Measurements from ENCODE around the gene RTP2. TPM values are rescaled to one million over a fixed set of nuclear protein-coding genes. Genes with fewer than 3 reads are reported as not detected.

The RTP2 gene
- total and polyA plus RNA-seq, 2 donors (not counting 1 experiment from before 2014, with no cell fraction given) = not detected

DNA sequence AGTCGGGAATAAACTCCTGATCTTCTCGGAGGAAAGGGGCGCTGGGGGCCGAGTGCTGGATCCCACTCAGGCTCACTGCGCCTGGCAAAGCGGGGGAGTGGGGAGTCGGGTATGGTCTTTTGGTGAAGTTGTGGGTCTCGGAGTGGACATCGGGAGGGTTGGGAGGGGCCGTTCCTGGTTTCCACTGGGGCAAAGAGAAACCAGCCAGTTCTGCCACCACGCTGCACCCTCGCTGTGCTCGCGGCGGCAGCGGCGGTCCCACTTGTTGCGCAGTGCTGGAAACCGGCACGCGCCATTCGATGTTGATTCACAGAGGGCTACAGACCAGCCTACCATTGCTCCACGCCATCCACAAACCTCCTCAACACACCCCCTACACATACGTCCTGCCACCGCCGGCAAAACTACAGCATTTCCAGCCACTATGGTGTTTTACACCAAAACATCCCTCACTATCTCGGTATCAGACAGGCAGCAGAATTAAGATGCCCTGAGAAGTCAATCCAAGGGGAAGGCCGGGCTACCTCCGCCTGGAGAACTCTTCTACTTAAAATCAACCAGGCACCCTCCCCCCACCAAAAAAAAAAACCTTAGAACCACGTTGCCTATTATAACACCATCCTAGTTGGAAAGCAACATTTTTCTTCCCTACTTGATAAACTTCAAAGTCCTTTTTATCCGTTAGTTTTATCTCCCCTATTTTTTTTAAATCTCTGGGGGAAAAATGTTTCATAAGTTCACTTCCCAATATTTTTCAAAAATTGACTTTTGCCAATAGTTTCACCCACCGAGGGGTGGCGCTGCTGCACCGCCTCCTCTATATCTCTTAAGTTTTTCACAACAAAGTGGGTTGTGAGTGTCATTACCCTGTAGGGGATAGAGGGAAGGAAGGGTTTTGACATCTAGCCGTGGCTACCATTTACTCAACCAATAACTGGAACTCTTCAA lies 39.3 kb upstream of the RTP2 start:
- POLR2A ChIA-PET = interaction anchor here (0.7 to 1.7 kb wide), 2 partner anchors 1139 to 1213 kb away, joined by 5 to 16 read pairs; no protein-coding TSS in a partner anchor
- H3K27ac Mint-ChIP-seq = peak overlapping the region; percentile 86
- peak overlapping the region; percentile 93 for H3K9ac ChIP-seq (ENCODE audit: low read length)
- under 1% methylated on average over 30 of the region's 35 CpGs for WGBS (ENCODE audit: insufficient coverage)
- H3K4me1 Mint-ChIP-seq = peaks cover 70% of the 10 kb centered on the region
- no peaks in the 10 kb centered on the region for H3K9me3 ChIP-seq (ENCODE audit: control extremely low read depth in 1 of 3, control insufficient read depth in 2 of 3, insufficient read depth in 1 of 3, low read length in 2 of 3)
- H3K79me2 ChIP-seq (ENCODE audit: control insufficient read depth, insufficient read depth, low read length) = peaks cover 63% of the 10 kb centered on the region
- H3K27me3 ChIP-seq (replicated peaks in 1 of 4; ENCODE audit: control extremely low read depth in 1 of 4, control insufficient read depth in 3 of 4, insufficient read depth in 4 of 4, low read length in 3 of 4) = no peaks in the 10 kb centered on the region
- H3K4me3 Mint-ChIP-seq = peak overlapping the region; percentile 97
- ATAC-seq (ENCODE audit: low read depth) (peak; percentile 10), DNase-seq (peak; percentile 85)
- TF ChIP-seq, protein P1, sequence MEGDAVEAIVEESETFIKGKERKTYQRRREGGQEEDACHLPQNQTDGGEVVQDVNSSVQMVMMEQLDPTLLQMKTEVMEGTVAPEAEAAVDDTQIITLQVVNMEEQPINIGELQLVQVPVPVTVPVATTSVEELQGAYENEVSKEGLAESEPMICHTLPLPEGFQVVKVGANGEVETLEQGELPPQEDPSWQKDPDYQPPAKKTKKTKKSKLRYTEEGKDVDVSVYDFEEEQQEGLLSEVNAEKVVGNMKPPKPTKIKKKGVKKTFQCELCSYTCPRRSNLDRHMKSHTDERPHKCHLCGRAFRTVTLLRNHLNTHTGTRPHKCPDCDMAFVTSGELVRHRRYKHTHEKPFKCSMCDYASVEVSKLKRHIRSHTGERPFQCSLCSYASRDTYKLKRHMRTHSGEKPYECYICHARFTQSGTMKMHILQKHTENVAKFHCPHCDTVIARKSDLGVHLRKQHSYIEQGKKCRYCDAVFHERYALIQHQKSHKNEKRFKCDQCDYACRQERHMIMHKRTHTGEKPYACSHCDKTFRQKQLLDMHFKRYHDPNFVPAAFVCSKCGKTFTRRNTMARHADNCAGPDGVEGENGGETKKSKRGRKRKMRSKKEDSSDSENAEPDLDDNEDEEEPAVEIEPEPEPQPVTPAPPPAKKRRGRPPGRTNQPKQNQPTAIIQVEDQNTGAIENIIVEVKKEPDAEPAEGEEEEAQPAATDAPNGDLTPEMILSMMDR (IDR thresholded peaks at IDR 0.05) = peak; percentile 99
- TF ChIP-seq EZH2 (IDR thresholded peaks at IDR 0.05; ENCODE audit: borderline replicate concordance, insufficient read depth, low read depth, low read length, poor library complexity, severe bottlenecking) = no peak
- H3K27me3 Mint-ChIP-seq = no peaks in the 10 kb centered on the region
- intact Hi-C loops (cut with micrococcal nuclease) = loop anchor here (1.0 to 10.0 kb wide), 11 partner anchors 319 to 1126 kb away; no protein-coding TSS in a partner anchor
- peak overlapping the region; percentile 16 to 32 for H3K27ac ChIP-seq (ENCODE audit: low read length in 2 of 2)
- CTCF ChIA-PET = interaction anchor here (0.6 to 9.7 kb wide), 107 partner anchors 7 to 1410 kb away, joined by 3 to 1008 read pairs (median 6); partner anchors contain the start of gene LPP
- H3K4me1 ChIP-seq (ENCODE audit: control insufficient read depth in 2 of 2, insufficient read depth in 2 of 2, low read length in 2 of 2) = peaks cover 40 to 69% of the 10 kb centered on the region in 2 donors
- peaks cover 37% of the 10 kb centered on the region for H4K20me1 ChIP-seq (ENCODE audit: control insufficient read depth, insufficient read depth, low read length, poor library complexity, severe bottlenecking)
- peak overlapping the region; percentile 77 for H2AFZ ChIP-seq (ENCODE audit: insufficient read depth, low read depth, low read length, poor library complexity, severe bottlenecking)
- H3K9me3 Mint-ChIP-seq (ENCODE audit: insufficient read depth) = no peaks in the 10 kb centered on the region
- H3K4me3 ChIP-seq (ENCODE audit: control extremely low read depth in 1 of 5, extremely low read depth in 1 of 5, insufficient read depth in 1 of 5, low read depth in 2 of 5, low read length in 4 of 5) = peak overlapping the region; percentile 66 to 94 (median 84)
- peak overlapping the region; percentile 98 for H3K4me2 ChIP-seq (replicated peaks; ENCODE audit: low read depth, low read length, poor library complexity, severe bottlenecking)
- no peaks in the 10 kb centered on the region for H3K36me3 ChIP-seq (replicated peaks in 1 of 2; ENCODE audit: control extremely low read depth in 1 of 2, control insufficient read depth in 1 of 2, extremely low read depth in 1 of 2, insufficient read depth in 2 of 2, low read length in 1 of 2)

Measured in B cell (primary cell).